Right lobe of liver (tissue), 4 donors: Measurements from ENCODE around the gene RAB11FIP4.

Experiments used
- POLR2A ChIP-seq: fragments of 450-650 bp; IDR thresholded peaks from one replicate; pipeline ENCODE4 v1.6.1; 2017; ENCODE audit warnings: antibody characterized with exemption, mild to moderate bottlenecking
- TF ChIP-seq, protein P1 (sequence below), 4 donors: fragments of 200-600 bp in 3 of 4; fragments of 450-650 bp in 1 of 4; IDR thresholded peaks; one replicate each; pipeline versions ENCODE4 v1.5.1 to v1.8.0; 2016 to 2022; ENCODE audit warnings: antibody characterized with exemption in 4 of 4, mild to moderate bottlenecking in 2 of 4
- donor health status: DM: no; HTN: no; CAD: no.
- donor health status: DM: no; HTN: no; CAD: no.
- donor health status: DM: no; HTN: yes; CAD: no.

DNA sequence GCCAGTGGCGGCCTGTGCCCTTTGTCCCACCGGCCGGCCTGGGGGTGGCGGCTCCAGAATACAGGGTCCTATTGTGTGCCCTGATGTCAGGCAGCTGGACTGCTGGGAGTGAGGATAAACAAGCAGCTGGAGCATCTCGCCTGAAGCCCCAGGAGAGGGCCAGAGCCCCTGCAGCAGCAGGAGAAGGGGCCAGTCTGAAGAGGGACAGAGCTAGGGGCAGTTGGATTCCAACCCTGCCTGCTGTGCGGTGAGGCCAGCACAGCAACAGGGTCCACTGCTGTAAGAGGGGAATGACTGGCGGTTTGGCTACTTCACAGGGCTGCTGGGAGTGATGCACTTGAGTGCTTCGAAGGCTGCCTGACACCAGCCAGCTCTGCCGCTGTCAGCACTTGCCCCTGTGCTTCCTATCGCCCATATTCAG lies 25.0 kb downstream of the RAB11FIP4 start:
- TF ChIP-seq, protein P1, sequence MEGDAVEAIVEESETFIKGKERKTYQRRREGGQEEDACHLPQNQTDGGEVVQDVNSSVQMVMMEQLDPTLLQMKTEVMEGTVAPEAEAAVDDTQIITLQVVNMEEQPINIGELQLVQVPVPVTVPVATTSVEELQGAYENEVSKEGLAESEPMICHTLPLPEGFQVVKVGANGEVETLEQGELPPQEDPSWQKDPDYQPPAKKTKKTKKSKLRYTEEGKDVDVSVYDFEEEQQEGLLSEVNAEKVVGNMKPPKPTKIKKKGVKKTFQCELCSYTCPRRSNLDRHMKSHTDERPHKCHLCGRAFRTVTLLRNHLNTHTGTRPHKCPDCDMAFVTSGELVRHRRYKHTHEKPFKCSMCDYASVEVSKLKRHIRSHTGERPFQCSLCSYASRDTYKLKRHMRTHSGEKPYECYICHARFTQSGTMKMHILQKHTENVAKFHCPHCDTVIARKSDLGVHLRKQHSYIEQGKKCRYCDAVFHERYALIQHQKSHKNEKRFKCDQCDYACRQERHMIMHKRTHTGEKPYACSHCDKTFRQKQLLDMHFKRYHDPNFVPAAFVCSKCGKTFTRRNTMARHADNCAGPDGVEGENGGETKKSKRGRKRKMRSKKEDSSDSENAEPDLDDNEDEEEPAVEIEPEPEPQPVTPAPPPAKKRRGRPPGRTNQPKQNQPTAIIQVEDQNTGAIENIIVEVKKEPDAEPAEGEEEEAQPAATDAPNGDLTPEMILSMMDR (IDR thresholded peaks at IDR 0.05), result no peak
- no peak for TF ChIP-seq POLR2A
